Astrocyte (in vitro differentiated cells and primary cell): Measurements from ENCODE around the gene ANKH.

Source experiments
- CTCF ChIP-seq: IDR thresholded peaks from 2 replicates; pipeline ENCODE4 v1.5.1; 2011; ENCODE audit warnings: low read depth, mild to moderate bottlenecking, inconsistent platforms, low read length, moderate library complexity; ENCODE audit not compliant: insufficient read depth
- EZH2 ChIP-seq: IDR thresholded peaks from 2 replicates; pipeline ENCODE4 v1.6.1; 2012; ENCODE audit warnings: mild to moderate bottlenecking, low read length, inconsistent platforms; ENCODE audit not compliant: insufficient read depth

- TF ChIP-seq CTCF (no peak), EZH2 (no peak)
Measured at GRCh38 chr5:14767735-14768507, 103.7 kb downstream of the ANKH start.
